Forelimb muscle (tissue), 1 donor: Measurements from ENCODE around the gene DPH1. TPM values are rescaled to one million over a fixed set of nuclear protein-coding genes. Genes with fewer than 3 reads are reported as not detected.
"Not testable (repeated sequence)": the region's sequence is repeated elsewhere in the genome, so short reads cannot be mapped to it uniquely, and the experiment has no call there.

ENCODE experiments used
- DNase-seq: peaks from one replicate; pipeline ENCODE4 v3.0.0-alpha.2; 2013; ENCODE audit warnings: low read depth
- polyA plus RNA-seq: library from polyadenylated mRNA; unstranded; fragments of 120-200 nt; gene quantifications from one replicate; pipeline ENCODE4 v1.2.1, GENCODE V29; 2013; ENCODE audit not compliant: insufficient read length

Gene DPH1
- polyA plus RNA-seq, 1 donor = 30.9 TPM

GRCh38 chr17:2008332-2009126 is 21.4 kb upstream of the DPH1 start:
- no peak for DNase-seq

GRCh38 chr17:2009737-2010136 is 20.2 kb upstream of the DPH1 start:
- DNase-seq = no peak

- DNase-seq = no peak
Measured at GRCh38 chr17:2011411-2012371, 18.3 kb upstream of the DPH1 start.

- no peak for DNase-seq
Measured at GRCh38 chr17:2012499-2012898, 17.5 kb upstream of the DPH1 start.

GRCh38 chr17:2013220-2013993 is 16.5 kb upstream of the DPH1 start:
- not testable (repeated sequence) for DNase-seq

DNA sequence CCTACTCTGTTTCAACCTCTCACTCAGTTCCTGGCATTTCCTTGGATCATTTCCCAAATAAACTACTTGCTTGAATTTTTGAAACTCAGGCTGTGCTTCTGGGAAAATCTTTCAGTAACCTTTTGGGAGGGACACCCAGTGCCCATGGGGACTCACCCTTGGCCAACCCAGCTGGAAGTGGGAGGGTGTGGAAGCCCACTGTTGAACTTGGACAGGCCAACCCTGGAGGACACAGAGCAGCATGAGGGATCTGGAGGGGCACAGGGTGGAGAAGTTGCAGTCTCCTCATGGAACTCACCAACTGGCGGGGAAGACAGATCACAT is 16.0 kb upstream of the DPH1 start:
- DNase-seq = no peak

DNA sequence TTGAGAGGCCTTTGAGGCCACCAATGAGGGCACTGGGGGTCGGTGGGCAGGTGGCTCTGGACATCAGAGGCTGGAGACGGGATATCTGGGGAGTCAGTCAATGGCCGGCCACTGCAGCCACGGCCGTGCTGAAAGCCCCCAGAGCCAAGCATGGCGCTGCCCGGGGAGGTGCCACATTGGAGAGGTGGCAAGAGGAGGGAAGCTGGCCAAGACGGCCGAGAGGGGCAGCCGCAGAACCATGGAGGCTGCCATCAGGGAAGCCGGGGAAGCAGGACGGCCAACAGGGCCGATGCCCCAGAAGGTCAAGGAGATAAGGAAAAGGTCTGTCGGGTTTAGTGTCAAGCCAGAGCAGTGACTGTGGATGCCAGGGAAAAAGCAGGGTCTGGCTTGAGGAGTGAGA is 14.6 kb upstream of the DPH1 start:
- DNase-seq = no peak

DNA sequence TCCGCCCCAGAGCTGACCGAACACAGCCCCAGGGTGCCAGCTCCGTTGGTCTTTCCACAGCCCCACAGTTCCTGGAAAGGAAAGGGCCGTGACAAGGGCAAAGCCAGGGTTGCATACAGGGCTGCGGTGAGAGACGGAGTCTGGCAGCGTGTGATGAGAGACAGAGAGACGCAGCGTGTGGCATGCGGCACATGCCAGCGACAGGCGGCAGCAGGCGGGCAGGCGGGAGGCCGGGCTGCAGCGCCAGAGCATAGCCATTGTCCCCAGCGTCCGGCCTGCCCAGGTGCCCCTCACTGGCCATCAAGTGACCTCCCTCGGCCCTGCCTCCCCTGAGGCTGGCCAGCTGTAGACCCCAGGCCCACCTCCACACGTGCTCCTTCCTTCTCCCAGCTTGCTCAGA is 13.5 kb upstream of the DPH1 start:
- no peak for DNase-seq

DNA sequence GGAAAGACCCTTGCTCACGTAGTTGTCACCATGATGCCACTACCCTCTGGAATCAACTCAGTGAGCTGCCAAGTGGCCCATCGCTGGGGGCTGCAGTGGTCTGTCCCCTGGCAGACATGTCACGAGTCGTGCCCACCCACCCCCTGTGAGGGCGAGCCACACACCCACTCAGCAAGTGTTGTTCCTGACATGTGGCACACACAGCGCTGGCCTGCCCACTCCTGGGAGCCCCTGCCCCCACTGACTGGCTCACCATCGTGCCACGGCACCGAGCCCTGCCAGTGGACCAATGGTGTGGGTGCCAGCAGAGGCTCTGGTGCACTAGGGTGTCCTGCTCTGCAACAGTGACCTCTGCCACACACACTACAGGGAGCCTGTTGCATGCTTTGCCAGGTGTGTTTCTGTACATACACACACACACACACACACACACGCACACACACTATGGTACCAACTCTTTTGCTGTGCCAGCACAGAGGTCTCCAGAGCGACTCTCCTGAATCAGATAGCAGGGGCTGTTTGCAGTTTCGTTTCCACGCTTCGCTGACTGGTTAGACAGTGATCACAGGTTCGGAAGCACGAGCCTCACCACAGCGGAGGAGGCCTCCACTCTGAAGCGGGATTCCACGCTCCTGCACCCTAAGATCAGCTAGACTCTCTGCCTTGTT is 12.5 kb upstream of the DPH1 start:
- no peak for DNase-seq

- DNase-seq = no peak
Measured at GRCh38 chr17:2018716-2019510, 11.0 kb upstream of the DPH1 start.

DNA sequence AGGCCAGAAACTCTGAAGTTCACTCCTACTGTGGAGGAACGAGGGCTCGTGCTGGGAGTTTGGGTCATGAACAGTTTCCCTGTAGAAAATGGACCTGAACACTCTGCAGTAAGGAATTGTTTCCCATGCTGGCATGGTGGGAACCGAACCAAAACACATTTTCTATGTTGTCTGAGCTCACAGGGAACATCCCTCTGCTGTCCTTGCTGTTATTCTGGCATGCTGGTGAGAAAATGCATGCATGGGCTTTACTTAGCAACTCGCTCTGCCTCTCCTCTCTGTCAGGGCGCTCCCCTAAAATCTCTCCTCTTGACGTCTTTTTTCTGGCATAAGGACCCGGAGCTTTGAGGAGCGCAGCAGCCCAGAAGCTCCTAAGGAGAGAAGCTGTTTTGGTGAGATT is 10.2 kb upstream of the DPH1 start:
- no peak for DNase-seq

GRCh38 chr17:2020721-2021120 is 9.2 kb upstream of the DPH1 start:
- DNase-seq = no peak

- DNase-seq = no peak
Measured at GRCh38 chr17:2022647-2023240, 7.2 kb upstream of the DPH1 start.

DNA sequence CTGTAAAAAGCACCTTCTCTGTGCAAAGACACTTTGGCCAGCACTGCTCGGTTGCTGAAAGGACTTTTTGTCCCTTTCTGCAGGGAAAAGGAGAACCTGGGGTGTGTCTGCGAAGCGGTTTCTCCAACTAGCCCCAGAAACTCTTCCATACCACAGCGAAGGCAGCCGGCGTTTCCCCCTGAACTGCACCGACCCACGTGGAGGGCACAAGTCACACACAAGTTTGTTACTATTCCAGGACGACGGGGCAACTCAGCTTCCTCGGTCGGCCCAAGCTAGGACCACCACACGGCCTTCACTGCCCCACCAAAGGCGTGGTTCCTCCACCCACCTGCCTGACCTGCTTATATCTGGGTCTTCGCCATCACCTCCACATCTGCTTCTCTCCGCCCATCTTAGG is 6.7 kb upstream of the DPH1 start:
- DNase-seq = no peak

- no peak for DNase-seq
Measured at GRCh38 chr17:2023692-2024571, 6.0 kb upstream of the DPH1 start.

GRCh38 chr17:2024572-2025219 is 5.3 kb upstream of the DPH1 start:
- no peak for DNase-seq

GRCh38 chr17:2025220-2025621 is 4.7 kb upstream of the DPH1 start, which contains the start of gene RTN4RL1:
TSS of gene RTN4RL1 (minus strand) at chr17:2025334. CDS start at chr17:2024865, 469 bp downstream.
- no peak for DNase-seq

DNA sequence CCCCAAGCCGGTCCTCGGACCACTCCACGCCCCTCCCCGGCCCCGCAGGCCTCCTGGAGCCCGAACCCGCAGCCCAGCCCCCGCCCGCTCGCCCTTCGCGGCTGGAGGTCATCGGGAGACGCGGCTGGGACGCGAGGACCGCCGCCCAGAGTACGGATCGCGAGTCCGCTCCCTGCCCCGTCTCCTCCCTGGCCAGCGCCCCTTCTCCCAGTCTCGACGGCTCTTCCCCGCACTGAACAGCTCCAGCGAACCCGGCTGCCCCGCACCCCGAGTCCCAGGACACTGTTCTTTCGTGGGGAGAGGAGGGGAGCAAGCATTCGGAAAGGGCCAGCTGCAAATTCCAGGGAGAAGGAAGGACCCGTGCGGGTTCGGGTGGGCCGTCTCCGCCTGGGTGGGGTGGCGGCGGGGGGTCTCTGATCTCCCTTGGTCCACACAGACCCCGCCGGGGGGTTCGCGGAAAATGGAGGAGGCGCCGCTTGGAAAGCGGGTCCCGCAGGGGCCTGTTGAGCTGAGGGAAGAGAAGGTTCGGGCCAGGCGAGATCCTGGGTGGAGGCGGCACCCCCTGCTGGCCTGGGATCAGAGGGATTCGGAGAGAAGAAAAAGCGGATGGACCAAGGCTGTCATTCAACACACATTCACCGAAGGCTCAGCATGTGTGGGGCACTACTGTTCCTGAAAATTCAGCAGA is 4.2 kb upstream of the DPH1 start:
- no peak for DNase-seq
